Endothelial cell of coronary artery (primary cell): ENCODE measurements around the gene IFFO2. TPM values are rescaled to one million over a fixed set of nuclear protein-coding genes. Genes with fewer than 3 reads are reported as not detected.

Experiments used
- total RNA-seq: library from RNA; depleted of rRNA; stranded (reverse); fragments of >200 nt; gene quantifications from 2 replicates; pipeline ENCODE4 v1.2.3, GENCODE V29; 2014

The IFFO2 gene
- 26.6 and 31.8 TPM in 2 replicates for total RNA-seq

GRCh38 chr1:18956193-18957135 is at the start of gene IFFO2:
TSS of gene IFFO2 (minus strand) at chr1:18956676. CDS start at chr1:18956332, 344 bp downstream.

GRCh38 chr1:18902523-18903290 is 53.8 kb downstream of the IFFO2 start, which contains the start of gene ALDH4A1:
TSS of gene ALDH4A1 (minus strand) at chr1:18902555. CDS start at chr1:18902523, 32 bp downstream.

GRCh38 chr1:18859560-18859959 is 96.9 kb downstream of the IFFO2 start, which contains the start of gene TAS1R2:
TSS of gene TAS1R2 (minus strand) at chr1:18859660. CDS start at chr1:18859660, 0 bp downstream.

Other genes starting within 250 kb of the IFFO2 start
- not detected in 2 replicates for gene TAS1R2, start 97.0 kb downstream of the IFFO2 start, total RNA-seq
- 11.8 and 11.9 TPM in 2 replicates for gene ALDH4A1, start 54.1 kb downstream of the IFFO2 start, total RNA-seq